ENCODE measurements around the gene PER1.

DNA sequence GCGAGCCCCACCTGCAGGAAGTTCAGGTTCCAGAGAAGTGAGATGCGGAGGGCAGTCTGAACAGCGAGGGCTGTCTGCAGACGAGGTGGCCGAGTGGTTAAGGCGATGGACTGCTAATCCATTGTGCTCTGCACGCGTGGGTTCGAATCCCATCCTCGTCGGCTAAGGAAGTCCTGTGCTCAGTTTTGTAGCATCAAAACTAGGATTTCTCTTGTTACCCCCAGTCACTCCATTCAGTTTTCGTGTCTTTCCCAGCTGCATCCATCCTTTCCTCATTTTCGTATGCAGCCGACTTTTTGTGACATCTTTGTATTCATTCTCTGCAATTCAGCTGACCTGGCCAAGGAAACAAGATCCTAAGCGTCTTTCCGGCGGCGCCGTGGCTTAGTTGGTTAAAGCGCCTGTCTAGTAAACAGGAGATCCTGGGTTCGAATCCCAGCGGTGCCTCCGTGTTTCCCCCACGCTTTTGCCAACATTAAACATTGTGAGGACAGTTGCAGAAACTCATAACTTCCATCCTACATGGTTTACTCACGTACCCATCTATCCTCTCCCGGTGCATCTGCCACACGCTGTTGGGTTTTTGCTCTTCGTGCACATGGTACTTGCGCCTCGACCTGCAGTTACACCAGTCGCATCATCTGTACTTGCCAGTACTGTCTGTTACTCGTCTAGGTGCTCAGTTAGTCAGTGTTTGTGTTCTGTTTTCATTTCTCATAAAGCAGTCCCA lies 34.7 kb upstream of the PER1 start:
- TF ChIP-seq POLR2A (IDR thresholded peaks at IDR 0.05) (no peak), EP300 (IDR thresholded peaks at IDR 0.05) (no peak)
- TF ChIP-seq, protein P1, sequence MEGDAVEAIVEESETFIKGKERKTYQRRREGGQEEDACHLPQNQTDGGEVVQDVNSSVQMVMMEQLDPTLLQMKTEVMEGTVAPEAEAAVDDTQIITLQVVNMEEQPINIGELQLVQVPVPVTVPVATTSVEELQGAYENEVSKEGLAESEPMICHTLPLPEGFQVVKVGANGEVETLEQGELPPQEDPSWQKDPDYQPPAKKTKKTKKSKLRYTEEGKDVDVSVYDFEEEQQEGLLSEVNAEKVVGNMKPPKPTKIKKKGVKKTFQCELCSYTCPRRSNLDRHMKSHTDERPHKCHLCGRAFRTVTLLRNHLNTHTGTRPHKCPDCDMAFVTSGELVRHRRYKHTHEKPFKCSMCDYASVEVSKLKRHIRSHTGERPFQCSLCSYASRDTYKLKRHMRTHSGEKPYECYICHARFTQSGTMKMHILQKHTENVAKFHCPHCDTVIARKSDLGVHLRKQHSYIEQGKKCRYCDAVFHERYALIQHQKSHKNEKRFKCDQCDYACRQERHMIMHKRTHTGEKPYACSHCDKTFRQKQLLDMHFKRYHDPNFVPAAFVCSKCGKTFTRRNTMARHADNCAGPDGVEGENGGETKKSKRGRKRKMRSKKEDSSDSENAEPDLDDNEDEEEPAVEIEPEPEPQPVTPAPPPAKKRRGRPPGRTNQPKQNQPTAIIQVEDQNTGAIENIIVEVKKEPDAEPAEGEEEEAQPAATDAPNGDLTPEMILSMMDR (IDR thresholded peaks at IDR 0.05) = peak in 1 of 4 experiments; percentile 58

Measured in gastroesophageal sphincter (tissue), 3 donors.